GM23248 (cell line): Measurements from ENCODE around the gene PLEKHA3. TPM values are rescaled to one million over a fixed set of nuclear protein-coding genes. Genes with fewer than 3 reads are reported as not detected.

Experiments used
- DNase-seq: peaks from one replicate; pipeline ENCODE4 v3.0.0-alpha.2; 2015
- H2AFZ ChIP-seq: fragments of 200-600 bp; sonication (generic); 2 replicates; pipeline ENCODE4 v1.6.1; 2016; ENCODE audit warnings: antibody characterized with exemption
- H3F3A ChIP-seq: fragments of 200-600 bp; sonication (generic); 2 replicates; pipeline ENCODE4 v1.6.1; 2016; ENCODE audit warnings: mild to moderate bottlenecking, antibody characterized with exemption, mixed run types; ENCODE audit not compliant: insufficient read depth
- H3K27ac ChIP-seq: fragments of 200-600 bp; sonication (generic); 2 replicates; pipeline ENCODE4 v1.5.1; 2016; ENCODE audit warnings: mild to moderate bottlenecking
- H3K27me3 ChIP-seq: fragments of 200-600 bp; sonication (generic); replicated peaks from 2 replicates; pipeline ENCODE4 v1.6.1; 2016; ENCODE audit warnings: mild to moderate bottlenecking; ENCODE audit not compliant: insufficient read depth
- H3K36me3 ChIP-seq: fragments of 200-600 bp; sonication (generic); 2 replicates; pipeline ENCODE4 v1.6.1; 2016; ENCODE audit warnings: low read depth, mild to moderate bottlenecking
- H3K4me1 ChIP-seq: fragments of 200-600 bp; sonication (generic); 2 replicates; pipeline ENCODE4 v1.6.1; 2016; ENCODE audit warnings: mild to moderate bottlenecking; ENCODE audit not compliant: insufficient read depth
- H3K4me2 ChIP-seq: fragments of 200-600 bp; sonication (generic); one replicate; pipeline ENCODE4 v1.6.1; 2016; ENCODE audit warnings: mild to moderate bottlenecking; ENCODE audit not compliant: unreplicated experiment
- H3K4me3 ChIP-seq: fragments of 200-600 bp; sonication (generic); 2 replicates; pipeline ENCODE4 v1.5.1; 2016; ENCODE audit warnings: mild to moderate bottlenecking
- H3K79me2 ChIP-seq: fragments of 200-600 bp; sonication (generic); 2 replicates; pipeline ENCODE4 v1.6.1; 2016; ENCODE audit warnings: mild to moderate bottlenecking; ENCODE audit not compliant: insufficient read depth
- H3K9ac ChIP-seq: fragments of 200-600 bp; sonication (generic); 2 replicates; pipeline ENCODE4 v1.6.1; 2016; ENCODE audit warnings: mild to moderate bottlenecking
- H3K9me2 ChIP-seq: fragments of 200-600 bp; sonication (generic); 2 replicates; pipeline ENCODE4 v1.6.1; 2016; ENCODE audit warnings: mixed run types, mild to moderate bottlenecking, moderate library complexity; ENCODE audit not compliant: insufficient read depth
- H3K9me3 ChIP-seq: fragments of 200-600 bp; sonication (generic); one replicate; pipeline ENCODE4 v1.6.1; 2017; ENCODE audit warnings: low read depth
- H4K20me1 ChIP-seq: fragments of 200-600 bp; sonication (generic); 2 replicates; pipeline ENCODE4 v1.6.0; 2016; ENCODE audit not compliant: insufficient read depth
- EZH2 ChIP-seq: fragments of 200-600 bp; sonication (generic); IDR thresholded peaks from 2 replicates; pipeline ENCODE4 v1.6.1; 2018; ENCODE audit warnings: antibody characterized with exemption, mild to moderate bottlenecking; ENCODE audit not compliant: insufficient read depth, poor library complexity, severe bottlenecking
- EZH2phosphoT487 ChIP-seq: fragments of 200-600 bp; sonication (generic); IDR thresholded peaks from 2 replicates; pipeline ENCODE4 v1.6.1; 2018; ENCODE audit warnings: antibody characterized with exemption, moderate library complexity, mild to moderate bottlenecking, low read depth; ENCODE audit not compliant: insufficient read depth
- WGBS, 2 experiments: methylation state at CpG; one replicate each; pipeline ENCODE4 v1.1.6; 2015 to 2017; ENCODE audit warnings: low lambda C conversion rate in 2 of 2, low coverage in 1 of 2; ENCODE audit errors: missing lambda C conversion rate in 2 of 2; 5-methylcytosine and 5-hydroxymethylcytosine counted together
- in situ Hi-C: fragments of 300-500 bp; cut with MboI; formaldehyde crosslinking; loops from 2 replicates; pipeline ENCODE4 v1.15.0; 2020
- polyA plus RNA-seq: library from polyadenylated mRNA; unstranded; fragments of >200 nt; fragmentation: Nextera tagmentation; extraction: Ambion mirVana; gene quantifications from 2 replicates; pipeline ENCODE4 v1.2.1, GENCODE V29; 2016
- total RNA-seq: library from RNA; depleted of rRNA; stranded (reverse); fragments of >200 nt; shearing (Covaris generic); gene quantifications from 2 replicates; pipeline ENCODE4 v1.2.3, GENCODE V29; 2014; rRNA removed

PLEKHA3 gene
- total and polyA plus RNA-seq, 2 experiments from 2014 or later: 9.4 to 17.9 TPM

GRCh38 chr2:178542569-178542968 lies 62.3 kb downstream of the PLEKHA3 start:
- peaks cover 20% of the 10 kb centered on the region; the same call in 1 of the 2 replicates for H3K79me2 ChIP-seq
- no peaks in the 10 kb centered on the region for H3F3A ChIP-seq
- H3K4me2 ChIP-seq: no peak overlapping the region
- no peaks in the 10 kb centered on the region for H3K9me2 ChIP-seq
- no peak overlapping the region for H2AFZ ChIP-seq
- peaks cover 26% of the 10 kb centered on the region; the same call in 1 of the 2 replicates for H3K36me3 ChIP-seq
- H3K4me3 ChIP-seq: no peak overlapping the region
- H3K9ac ChIP-seq: no peak overlapping the region
- no peak for TF ChIP-seq EZH2phosphoT487
- TF ChIP-seq EZH2: no peak
- no peak overlapping the region for H3K27ac ChIP-seq
- DNase-seq: no peak
- no peaks in the 10 kb centered on the region for H3K27me3 ChIP-seq
- no peaks in the 10 kb centered on the region for H3K9me3 ChIP-seq
- WGBS, 2 experiments: 96% methylated on average over 5 of the region's 5 CpGs
- in situ Hi-C loops: no loop called here
- H4K20me1 ChIP-seq: no peaks in the 10 kb centered on the region
- no peaks in the 10 kb centered on the region for H3K4me1 ChIP-seq

- H3K79me2 ChIP-seq: no peaks in the 10 kb centered on the region
- no peaks in the 10 kb centered on the region for H3K27me3 ChIP-seq
- H4K20me1 ChIP-seq: no peaks in the 10 kb centered on the region
- H3K27ac ChIP-seq: no peak overlapping the region
- no peaks in the 10 kb centered on the region for H3K36me3 ChIP-seq
- no peak overlapping the region for H2AFZ ChIP-seq
- no peaks in the 10 kb centered on the region; the same call in 1 of the 2 replicates for H3K9me2 ChIP-seq
- no peak overlapping the region for H3K9ac ChIP-seq
- H3F3A ChIP-seq: peaks cover 14% of the 10 kb centered on the region
- WGBS, 2 experiments: 95% methylated on average over 2 of the region's 2 CpGs
- no peak overlapping the region for H3K4me2 ChIP-seq
- peaks cover 10% of the 10 kb centered on the region for H3K4me1 ChIP-seq
- TF ChIP-seq EZH2phosphoT487 (no peak), EZH2 (no peak)
- no peak overlapping the region for H3K4me3 ChIP-seq
- no peak for DNase-seq
- no peaks in the 10 kb centered on the region for H3K9me3 ChIP-seq
- in situ Hi-C loops: no loop called here
Observed at GRCh38 chr2:178550352-178550751, 70.1 kb downstream of the PLEKHA3 start.

- H3K4me3 ChIP-seq: no peak overlapping the region
- TF ChIP-seq EZH2phosphoT487 (no peak), EZH2 (no peak)
- peak overlapping the region; percentile 71 for H2AFZ ChIP-seq
- peaks cover 14% of the 10 kb centered on the region for H3F3A ChIP-seq
- H3K27ac ChIP-seq: peak overlapping the region; percentile 80
- DNase-seq: peak; percentile 92
- H3K4me2 ChIP-seq: no peak overlapping the region
- no peaks in the 10 kb centered on the region for H3K27me3 ChIP-seq
- H3K9ac ChIP-seq: 0 out of 2 replicates have a peak overlapping the region, but pooled peaks have one; percentile 14
- no peaks in the 10 kb centered on the region for H3K36me3 ChIP-seq
- WGBS, 2 experiments: 5 to 12% methylated on average over 2 of the region's 2 CpGs
- no peaks in the 10 kb centered on the region; the same call in 1 of the 2 replicates for H3K9me2 ChIP-seq
- H3K79me2 ChIP-seq: no peaks in the 10 kb centered on the region
- no peaks in the 10 kb centered on the region for H4K20me1 ChIP-seq
- peaks cover 10% of the 10 kb centered on the region for H3K4me1 ChIP-seq
- in situ Hi-C loops: no loop called here
- no peaks in the 10 kb centered on the region for H3K9me3 ChIP-seq
Observed at GRCh38 chr2:178553047-178553446, 72.8 kb downstream of the PLEKHA3 start.

Other genes with a start within 250 kb of the PLEKHA3 start
- gene PRKRA, start 29.3 kb upstream of the PLEKHA3 start, total RNA-seq: 48.8 and 50.0 TPM in 2 replicates
- gene PRKRA, start 29.3 kb upstream of the PLEKHA3 start, polyA plus RNA-seq: 64.3 and 64.7 TPM in 2 replicates
- gene PJVK, start 29.1 kb upstream of the PLEKHA3 start, total RNA-seq: 0.97 and 1.9 TPM in 2 replicates
- 1.3 and 1.6 TPM in 2 replicates for gene PJVK, start 29.1 kb upstream of the PLEKHA3 start, polyA plus RNA-seq
- gene FKBP7, start 1.9 kb upstream of the PLEKHA3 start, total RNA-seq: 18.6 and 28.4 TPM in 2 replicates
- 81.1 and 81.2 TPM in 2 replicates for gene FKBP7, start 1.9 kb upstream of the PLEKHA3 start, polyA plus RNA-seq